Gastrocnemius medialis (tissue), 4 donors: ENCODE results near the gene CRYGN. TPM values are rescaled to one million over a fixed set of nuclear protein-coding genes. Genes with fewer than 3 reads are reported as not detected.
A peak's percentile ranks its signal among the peaks of the same experiment; 100 is the strongest.

ENCODE experiments used
- ATAC-seq, 2 donors: fragments of 150-250 bp; one replicate each; pipeline ENCODE4 v1.9.1; 2016
- DNase-seq, 2 donors: peaks; one replicate each; pipeline ENCODE4 v3.0.0-alpha.2; 2019
- H3K27ac ChIP-seq, 4 donors: fragments of 200-600 bp; sonication (generic); 1 replicate in 1 of 4; 2 replicates in 3 of 4; pipeline ENCODE4 v1.5.1; 2016 to 2018; ENCODE audit warnings: mild to moderate bottlenecking in 2 of 4, moderate library complexity in 1 of 4
- H3K27me3 ChIP-seq, 3 donors: fragments of 200-600 bp; sonication (generic) in 2 of 3; 1 replicate in 1 of 3; 2 replicates in 2 of 3; pipeline versions ENCODE4 v1.5.1 to v1.6.0; 2016 to 2019; ENCODE audit warnings: mild to moderate bottlenecking in 1 of 3, moderate library complexity in 1 of 3
- H3K36me3 ChIP-seq, 2 donors: fragments of 200-600 bp; sonication (generic) in 1 of 2; one replicate each; pipeline ENCODE4 v1.5.1; 2017 to 2018
- H3K4me1 ChIP-seq, 2 donors: fragments of 200-600 bp; sonication (generic) in 1 of 2; one replicate each; pipeline ENCODE4 v1.5.1; 2016 to 2017; ENCODE audit warnings: mild to moderate bottlenecking in 2 of 2
- H3K4me3 ChIP-seq, 4 donors: fragments of 200-600 bp; sonication (generic) in 3 of 4; 1 replicate in 1 of 4; 2 replicates in 3 of 4; pipeline ENCODE4 v1.5.1; 2016 to 2019; ENCODE audit warnings: mild to moderate bottlenecking in 2 of 4
- H3K9me3 ChIP-seq, 3 donors: fragments of 200-600 bp; sonication (generic) in 2 of 3; 1 replicate in 1 of 3; 2 replicates in 2 of 3; pipeline ENCODE4 v1.5.1; 2016 to 2019
- CTCF ChIP-seq, 5 experiments: fragments of 450-650 bp in 3 of 5; fragments of 200-600 bp in 2 of 5; sonication (generic) in 2 of 5; IDR thresholded peaks in 4 of 5; conservative IDR thresholded peaks in 1 of 5; 1 replicate in 4 of 5; 2 replicates in 1 of 5; pipeline ENCODE4 v1.5.1; 2016 to 2019; ENCODE audit warnings: antibody characterized with exemption in 5 of 5, mild to moderate bottlenecking in 3 of 5, moderate library complexity in 3 of 5
- POLR2A ChIP-seq, 2 donors: fragments of 450-650 bp; IDR thresholded peaks; one replicate each; pipeline ENCODE4 v1.6.1; 2017; ENCODE audit warnings: antibody characterized with exemption in 2 of 2, mild to moderate bottlenecking in 2 of 2, moderate library complexity in 2 of 2
- in situ Hi-C, 4 donors: fragments of 200-750 bp; cut with MboI; loops; one replicate each; pipeline versions ENCODE4 v1.15.0 to v1.8.0; 2017; ENCODE audit warnings: low sequenced_read_pairs in 4 of 4
- intact Hi-C: fragments of 100-400 bp; cut with DNase I; formaldehyde crosslinking; loops from one replicate; pipeline ENCODE4 v1.15.1; 2023; ENCODE audit warnings: low total_unique reads
- total RNA-seq, 4 donors: library from RNA; depleted of rRNA; stranded (reverse); fragments of >200 nt; gene quantifications; one replicate each; pipeline versions ENCODE4 v1.1.0 to v1.2.3, GENCODE V29; 2016

CRYGN gene
- total RNA-seq, 4 donors from 2014 or later = not detected

GRCh38 chr7:151481650-151482505 is 41.9 kb upstream of the CRYGN start:
- H3K4me1 ChIP-seq = peaks cover 24 to 34% of the 10 kb centered on the region in 2 donors
- TF ChIP-seq CTCF (IDR thresholded peaks at IDR 0.05 in 4 of 5, conservative IDR thresholded peaks at IDR 0.05 in 1 of 5) (no peak), POLR2A (IDR thresholded peaks at IDR 0.05) (no peak)

GRCh38 chr7:151477867-151478266 is 37.9 kb upstream of the CRYGN start:
- TF ChIP-seq POLR2A (IDR thresholded peaks at IDR 0.05) (no peak), CTCF (IDR thresholded peaks at IDR 0.05 in 4 of 5, conservative IDR thresholded peaks at IDR 0.05 in 1 of 5) (no peak)
- intact Hi-C loops (no loop called here), in situ Hi-C loops (no loop called here)
- DNase-seq (no peak), ATAC-seq (no peak)
- Histone ChIP-seq H3K9me3 (no peaks in the 10 kb centered on the region), H3K36me3 (peaks cover 0 to 24% of the 10 kb centered on the region in 2 donors), H3K27ac (no peak overlapping the region), H3K4me1 (peaks cover 10 to 13% of the 10 kb centered on the region in 2 donors), H3K27me3 (no peaks in the 10 kb centered on the region), H3K4me3 (no peak overlapping the region)

More at GRCh38 chr7:151481650-151482505, 41.9 kb upstream of the CRYGN start:
- ATAC-seq = no peak
- peak overlapping the region; percentile 47 to 72 (median 70) for H3K27ac ChIP-seq
- no peaks in the 10 kb centered on the region for H3K27me3 ChIP-seq
- H3K36me3 ChIP-seq = peaks cover 0 to 39% of the 10 kb centered on the region in 2 donors
- in situ Hi-C loops (no loop called here), intact Hi-C loops (no loop called here)
- no peaks in the 10 kb centered on the region for H3K9me3 ChIP-seq
- no peak overlapping the region for H3K4me3 ChIP-seq
- DNase-seq = no peak

- Histone ChIP-seq H3K4me3 (no peak overlapping the region), H3K36me3 (peaks cover 0 to 55% of the 10 kb centered on the region in 2 donors), H3K27ac (peak overlapping the region; percentile 79 to 90 (median 86)), H3K4me1 (peaks cover 31 to 51% of the 10 kb centered on the region in 2 donors), H3K9me3 (no peaks in the 10 kb centered on the region), H3K27me3 (no peaks in the 10 kb centered on the region)
- DNase-seq = peak; percentile 84 to 92
- in situ Hi-C loops = loop anchor here in 1 of 4 donors (25.0 kb wide), 1 partner anchor 264 kb away; no protein-coding TSS in a partner anchor
- TF ChIP-seq CTCF (IDR thresholded peaks at IDR 0.05 in 4 of 5, conservative IDR thresholded peaks at IDR 0.05 in 1 of 5) = peak in 3 of 5 experiments; percentile 24 to 58 (median 40)
- TF ChIP-seq POLR2A (IDR thresholded peaks at IDR 0.05) = peak in 1 of 2 donors; percentile 38
- intact Hi-C loops = loop anchor here (2.0 kb wide), 2 partner anchors 32 to 46 kb away; partner anchors contain the start of gene RHEB
- peak; percentile 93 to 94 for ATAC-seq
These were observed 32.9 kb upstream of the CRYGN start for GRCh38 chr7:151472644-151473380.

- no peaks in the 10 kb centered on the region for H3K9me3 ChIP-seq
- no peaks in the 10 kb centered on the region for H3K27me3 ChIP-seq
- no peak for TF ChIP-seq CTCF (IDR thresholded peaks at IDR 0.05 in 4 of 5, conservative IDR thresholded peaks at IDR 0.05 in 1 of 5)
- no peak for TF ChIP-seq POLR2A (IDR thresholded peaks at IDR 0.05)
- peaks cover 0 to 55% of the 10 kb centered on the region in 2 donors for H3K36me3 ChIP-seq
- DNase-seq = no peak
- intact Hi-C loops (no loop called here), in situ Hi-C loops (loop anchor here in 1 of 4 donors (25.0 kb wide), 1 partner anchor 267 kb away; no protein-coding TSS in a partner anchor)
- H3K4me3 ChIP-seq = no peak overlapping the region
- H3K4me1 ChIP-seq = peaks cover 31 to 51% of the 10 kb centered on the region in 2 donors
- H3K27ac ChIP-seq = peak overlapping the region; percentile 51 to 90 (median 86)
- no peak for ATAC-seq
These were observed 30.8 kb upstream of the CRYGN start for GRCh38 chr7:151470711-151471110.
